Heart left ventricle (tissue), 13 donors: Measurements from ENCODE around the gene ITGAE.

Source experiments
- POLR2A ChIP-seq, 2 donors: fragments of 450-650 bp; IDR thresholded peaks; one replicate each; pipeline ENCODE4 v1.6.1; 2017; ENCODE audit warnings: antibody characterized with exemption in 2 of 2, mild to moderate bottlenecking in 2 of 2, moderate library complexity in 2 of 2
- TF ChIP-seq, protein P1 (sequence below), 12 donors: fragments of 200-600 bp; sonication (generic) in 4 of 12; IDR thresholded peaks; one replicate each; pipeline versions ENCODE4 v1.5.0 to v1.8.0; 2018 to 2022; ENCODE audit warnings: antibody characterized with exemption in 12 of 12, mild to moderate bottlenecking in 5 of 12
- donor health status: ischemic (EF 13 %, LVEDD 7.1; RV severe dilation, severe dysfunction).
- donor health status: DM: no; HTN: yes; CAD: no.
- donor health status: DM: no; HTN: no; CAD: no.
- donor health status: ischemic (EF 25% LVEDD 6.9; RV normal size, moderate dysfunction).
- donor health status: ischemic (EF 25% LVEDD 5.7; RV mildly dilated, moderate dysfunction).
- donor health status: ischemic (EF 35%, LVEDD 5.7; RV mildly dilated, moderate dysfunction).
- donor health status: nonischemic (EF 11% LVEDD 7.7; RV severe dilation, severe dysfunction).
- donor health status: DM: yes; HTN: yes; CAD: no.
- donor health status: PGD.
- donor health status: ischemic (EF 29% LVEDD 5.4; RV normal size, mild dysfunction).
- donor health status: nonischemic (EF 23%, LVEDD 6.1; RV moderate dilation, normal function).

DNA sequence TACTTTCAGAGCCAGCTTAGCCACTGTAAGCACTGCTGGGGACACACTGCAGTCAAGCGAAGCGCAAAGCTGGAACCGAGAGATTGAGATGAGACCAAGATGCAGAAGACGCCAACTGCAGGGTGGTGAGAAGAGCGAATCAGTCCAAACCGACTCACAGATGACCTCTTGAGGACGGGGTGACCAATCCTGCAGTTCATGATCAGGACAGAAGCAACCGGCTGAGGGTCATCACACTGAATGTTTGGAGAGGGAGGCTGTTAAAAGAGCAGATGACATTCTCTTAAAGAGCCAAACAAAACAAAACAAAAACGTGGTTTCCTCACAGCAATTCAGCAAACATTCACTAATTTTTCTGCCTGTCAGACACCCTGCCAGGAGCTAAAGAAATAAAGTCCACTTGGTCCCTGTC lies 68.8 kb downstream of the ITGAE start:
- TF ChIP-seq POLR2A (IDR thresholded peaks at IDR 0.05): no peak
- TF ChIP-seq, protein P1, sequence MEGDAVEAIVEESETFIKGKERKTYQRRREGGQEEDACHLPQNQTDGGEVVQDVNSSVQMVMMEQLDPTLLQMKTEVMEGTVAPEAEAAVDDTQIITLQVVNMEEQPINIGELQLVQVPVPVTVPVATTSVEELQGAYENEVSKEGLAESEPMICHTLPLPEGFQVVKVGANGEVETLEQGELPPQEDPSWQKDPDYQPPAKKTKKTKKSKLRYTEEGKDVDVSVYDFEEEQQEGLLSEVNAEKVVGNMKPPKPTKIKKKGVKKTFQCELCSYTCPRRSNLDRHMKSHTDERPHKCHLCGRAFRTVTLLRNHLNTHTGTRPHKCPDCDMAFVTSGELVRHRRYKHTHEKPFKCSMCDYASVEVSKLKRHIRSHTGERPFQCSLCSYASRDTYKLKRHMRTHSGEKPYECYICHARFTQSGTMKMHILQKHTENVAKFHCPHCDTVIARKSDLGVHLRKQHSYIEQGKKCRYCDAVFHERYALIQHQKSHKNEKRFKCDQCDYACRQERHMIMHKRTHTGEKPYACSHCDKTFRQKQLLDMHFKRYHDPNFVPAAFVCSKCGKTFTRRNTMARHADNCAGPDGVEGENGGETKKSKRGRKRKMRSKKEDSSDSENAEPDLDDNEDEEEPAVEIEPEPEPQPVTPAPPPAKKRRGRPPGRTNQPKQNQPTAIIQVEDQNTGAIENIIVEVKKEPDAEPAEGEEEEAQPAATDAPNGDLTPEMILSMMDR (IDR thresholded peaks at IDR 0.05): no peak
